Upper lobe of right lung (tissue), 1 donor: ENCODE data around the gene MAP1LC3B. TPM values are rescaled to one million over a fixed set of nuclear protein-coding genes. Genes with fewer than 3 reads are reported as not detected.

Source experiments
- ATAC-seq: fragments of 200-7000 bp; cut with Tn5 transposase; one replicate; pipeline ENCODE4 v1.9.1; 2020; ENCODE audit warnings: mild to moderate bottlenecking, moderate library complexity
- DNase-seq: peaks from one replicate; pipeline ENCODE4 v3.0.0-alpha.2; 2020
- H3K27ac ChIP-seq: fragments of 200-600 bp; one replicate; pipeline ENCODE4 v1.8.0; 2022
- H3K27me3 ChIP-seq: fragments of 200-600 bp; one replicate; pipeline ENCODE4 v1.8.0; 2022; ENCODE audit warnings: mild to moderate bottlenecking
- H3K36me3 ChIP-seq: fragments of 200-600 bp; one replicate; pipeline ENCODE4 v1.8.0; 2022
- H3K4me1 ChIP-seq: fragments of 200-600 bp; one replicate; pipeline ENCODE4 v1.8.0; 2022
- H3K4me3 ChIP-seq: fragments of 200-600 bp; one replicate; pipeline ENCODE4 v1.8.0; 2022; ENCODE audit warnings: mild to moderate bottlenecking
- H3K9me3 ChIP-seq: fragments of 200-600 bp; one replicate; pipeline ENCODE4 v1.8.0; 2022
- intact Hi-C: fragments of 100-400 bp; cut with DNase I; formaldehyde crosslinking; loops from one replicate; pipeline ENCODE4 v1.11.0; 2022
- total RNA-seq: library from RNA; stranded (reverse); fragmentation: NEBNext Ultra II Directional; extraction: Animal tissue kit (Norgen Biotek cat#: 25700); gene quantifications from one replicate; pipeline ENCODE4 v1.2.1, GENCODE V29; 2021
- TF ChIP-seq, protein P1 (sequence below): fragments of 200-600 bp; IDR thresholded peaks from one replicate; pipeline ENCODE4 v1.8.0; 2022; ENCODE audit warnings: antibody characterized with exemption
- donor health status: DM: no; HTN: yes; CAD: no; lungs with severe emphysema.

Gene MAP1LC3B
- total RNA-seq, 1 donor from 2014 or later: 70.4 TPM

DNA sequence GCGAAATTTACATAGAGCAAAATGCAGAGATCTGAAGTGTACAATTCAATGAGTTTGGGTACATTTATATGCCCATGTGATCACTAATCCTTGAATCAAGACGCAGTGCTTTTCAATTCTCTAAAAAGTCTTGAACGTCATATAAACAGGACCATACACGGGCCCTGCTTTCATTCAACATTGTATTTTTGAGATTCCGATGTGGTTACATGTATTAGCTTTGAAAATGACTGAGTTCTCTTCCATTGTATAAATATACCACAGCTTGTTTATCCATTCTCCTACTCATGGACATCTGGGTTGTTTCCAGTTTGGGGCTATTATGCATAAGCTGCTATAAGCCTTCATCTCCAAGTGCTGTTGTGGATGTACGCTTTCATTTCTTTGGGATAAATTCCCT lies 55.2 kb downstream of the MAP1LC3B start:
- Histone ChIP-seq H3K4me3 (no peak overlapping the region), H3K27me3 (no peaks in the 10 kb centered on the region), H3K9me3 (no peaks in the 10 kb centered on the region), H3K27ac (no peak overlapping the region), H3K4me1 (no peaks in the 10 kb centered on the region), H3K36me3 (peaks cover 52% of the 10 kb centered on the region)
- TF ChIP-seq, protein P1, sequence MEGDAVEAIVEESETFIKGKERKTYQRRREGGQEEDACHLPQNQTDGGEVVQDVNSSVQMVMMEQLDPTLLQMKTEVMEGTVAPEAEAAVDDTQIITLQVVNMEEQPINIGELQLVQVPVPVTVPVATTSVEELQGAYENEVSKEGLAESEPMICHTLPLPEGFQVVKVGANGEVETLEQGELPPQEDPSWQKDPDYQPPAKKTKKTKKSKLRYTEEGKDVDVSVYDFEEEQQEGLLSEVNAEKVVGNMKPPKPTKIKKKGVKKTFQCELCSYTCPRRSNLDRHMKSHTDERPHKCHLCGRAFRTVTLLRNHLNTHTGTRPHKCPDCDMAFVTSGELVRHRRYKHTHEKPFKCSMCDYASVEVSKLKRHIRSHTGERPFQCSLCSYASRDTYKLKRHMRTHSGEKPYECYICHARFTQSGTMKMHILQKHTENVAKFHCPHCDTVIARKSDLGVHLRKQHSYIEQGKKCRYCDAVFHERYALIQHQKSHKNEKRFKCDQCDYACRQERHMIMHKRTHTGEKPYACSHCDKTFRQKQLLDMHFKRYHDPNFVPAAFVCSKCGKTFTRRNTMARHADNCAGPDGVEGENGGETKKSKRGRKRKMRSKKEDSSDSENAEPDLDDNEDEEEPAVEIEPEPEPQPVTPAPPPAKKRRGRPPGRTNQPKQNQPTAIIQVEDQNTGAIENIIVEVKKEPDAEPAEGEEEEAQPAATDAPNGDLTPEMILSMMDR: no peak
- ATAC-seq: no peak
- DNase-seq: no peak
- intact Hi-C loops: no loop called here

- Histone ChIP-seq H3K9me3 (no peaks in the 10 kb centered on the region), H3K27me3 (no peaks in the 10 kb centered on the region), H3K4me3 (no peak overlapping the region), H3K4me1 (no peaks in the 10 kb centered on the region), H3K36me3 (peaks cover 66% of the 10 kb centered on the region), H3K27ac (no peak overlapping the region)
- intact Hi-C loops: no loop called here
- ATAC-seq: peak; percentile 10
- TF ChIP-seq, protein P1: no peak
- no peak for DNase-seq
These were observed 56.7 kb downstream of the MAP1LC3B start for GRCh38 chr16:87448866-87449265.

GRCh38 chr16:87451563-87452210 lies 59.6 kb downstream of the MAP1LC3B start:
- DNase-seq (no peak), ATAC-seq (no peak)
- Histone ChIP-seq H3K36me3 (peaks cover 59% of the 10 kb centered on the region), H3K27ac (no peak overlapping the region), H3K4me3 (no peak overlapping the region), H3K27me3 (no peaks in the 10 kb centered on the region), H3K9me3 (no peaks in the 10 kb centered on the region), H3K4me1 (no peaks in the 10 kb centered on the region)
- intact Hi-C loops: no loop called here
- TF ChIP-seq, protein P1: no peak

DNA sequence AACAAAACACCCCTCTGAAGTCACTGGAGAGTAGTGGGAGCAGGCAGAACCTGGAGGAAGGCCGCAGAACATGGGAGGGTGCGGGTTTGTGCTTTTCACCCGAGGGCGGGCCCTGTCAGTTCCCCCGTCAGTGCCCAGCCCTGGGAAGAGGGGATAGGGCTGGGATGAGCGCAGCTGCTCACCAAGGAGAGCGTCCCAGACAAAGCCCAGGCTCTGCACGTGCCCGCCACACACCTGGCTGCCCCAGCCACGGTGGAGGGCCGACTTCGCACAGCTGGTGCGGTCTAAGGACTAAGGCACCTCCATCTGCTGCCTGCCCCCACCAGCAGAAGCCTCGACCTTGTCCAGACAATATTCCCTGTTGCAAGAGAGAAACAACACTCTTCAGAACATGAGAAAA lies 61.2 kb downstream of the MAP1LC3B start:
- ATAC-seq: no peak
- H3K27ac ChIP-seq: no peak overlapping the region
- intact Hi-C loops: no loop called here
- H3K4me1 ChIP-seq: peaks cover 4% of the 10 kb centered on the region
- TF ChIP-seq, protein P1: no peak
- H3K4me3 ChIP-seq: no peak overlapping the region
- no peaks in the 10 kb centered on the region for H3K9me3 ChIP-seq
- H3K36me3 ChIP-seq: peaks cover 58% of the 10 kb centered on the region
- no peaks in the 10 kb centered on the region for H3K27me3 ChIP-seq
- peak; percentile 46 for DNase-seq

Other genes starting within 250 kb of the MAP1LC3B start
- gene C16orf95, start 74.9 kb upstream of the MAP1LC3B start, total RNA-seq: 3.0 TPM
- gene FBXO31, start 8.6 kb upstream of the MAP1LC3B start, total RNA-seq: 29.9 TPM
- 27.2 TPM for gene ZCCHC14, start 100.7 kb downstream of the MAP1LC3B start, total RNA-seq
- gene JPH3, start 210.2 kb downstream of the MAP1LC3B start, total RNA-seq: 0.29 TPM